NCI-H2107 treated with DMSO at 0.1 percent for 48 hours (cell line): ENCODE results near the gene PPP6R3.
"Not testable (repeated sequence)": the region's sequence is repeated elsewhere in the genome, so short reads cannot be mapped to it uniquely, and the experiment has no call there.

Source experiments
- DNase-seq: peaks from one replicate; lab custom pipeline; 2025; ENCODE audit not compliant: unreplicated experiment; lab: John Stamatoyannopoulos, UW

Gene PPP6R3

DNA sequence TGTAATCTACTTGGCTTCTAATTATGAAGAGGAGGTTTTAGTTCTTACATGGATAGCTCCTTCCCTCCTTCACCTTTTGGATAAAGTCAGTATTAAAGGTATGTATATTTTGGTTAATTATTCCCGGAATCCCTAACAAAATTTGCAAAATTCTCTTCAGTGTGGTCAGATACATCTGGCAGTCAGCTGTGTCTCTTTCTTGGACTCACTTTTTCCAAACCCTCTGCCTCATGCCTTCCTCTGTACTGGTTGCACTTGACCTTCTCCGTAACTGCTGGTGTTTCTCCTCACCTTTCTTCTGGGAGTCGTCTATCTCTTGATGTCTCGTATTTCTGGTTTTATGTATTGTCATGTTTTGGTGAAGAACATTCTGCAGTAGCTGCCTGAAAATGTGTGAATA lies 62.5 kb downstream of the PPP6R3 start:
- DNase-seq: no peak

DNA sequence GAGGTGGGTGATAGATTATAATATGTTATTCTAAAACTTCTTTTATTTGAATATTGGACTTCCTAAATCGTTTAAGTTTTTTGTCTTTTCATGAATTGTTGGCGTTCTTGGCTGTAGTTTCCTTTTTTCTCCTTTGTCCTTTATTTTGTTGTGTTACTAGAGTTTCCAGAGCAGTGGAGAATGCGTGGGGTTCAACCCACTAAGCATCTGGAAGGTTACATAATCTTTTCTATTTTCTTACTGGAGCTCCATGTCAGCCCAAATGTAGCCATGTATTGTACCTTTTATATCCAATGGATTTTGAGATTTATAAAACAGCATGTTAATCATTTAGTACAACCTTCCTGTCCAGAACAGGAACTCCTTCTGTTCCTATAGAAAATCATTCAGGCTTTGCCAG lies 63.2 kb downstream of the PPP6R3 start:
- DNase-seq: no peak

DNA sequence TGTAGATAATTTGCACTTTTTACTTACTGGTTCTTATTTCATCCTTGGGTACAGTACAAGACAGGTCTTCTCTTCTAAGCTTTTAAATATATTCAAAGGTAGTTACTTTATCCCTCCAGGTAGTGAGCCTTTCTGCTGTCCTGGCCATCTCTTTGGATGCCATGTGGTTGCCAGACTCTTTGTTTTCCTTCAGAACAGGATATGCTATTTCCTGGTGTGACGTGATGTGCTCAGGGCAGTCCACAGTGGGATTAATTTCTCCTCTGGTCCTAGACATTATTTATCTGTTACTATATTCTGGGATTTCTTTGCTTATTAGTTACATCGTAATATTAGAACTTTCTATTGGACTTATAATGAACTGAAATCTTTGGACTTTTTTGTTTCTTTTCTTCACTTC lies 63.7 kb downstream of the PPP6R3 start:
- no peak for DNase-seq

DNA sequence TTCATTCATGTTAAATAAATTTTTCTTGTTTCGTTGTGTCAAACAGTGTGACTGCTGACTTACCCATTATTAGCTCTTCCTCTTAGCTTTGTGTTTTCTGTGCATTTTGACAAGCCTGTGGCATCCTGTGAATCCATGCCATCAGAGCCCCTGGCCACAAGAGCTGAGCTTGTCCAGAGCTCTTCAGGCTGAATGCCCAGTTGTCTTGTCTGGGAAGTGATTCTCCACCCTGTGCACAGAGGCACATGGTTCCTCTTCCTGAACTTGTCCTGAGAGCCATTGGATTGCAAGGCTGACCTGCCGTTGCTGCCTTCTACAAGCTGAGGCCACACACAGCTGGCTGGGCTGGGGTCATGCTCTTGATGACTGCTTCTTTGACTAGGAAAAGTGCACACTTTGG lies 64.1 kb downstream of the PPP6R3 start:
- no peak for DNase-seq

DNA sequence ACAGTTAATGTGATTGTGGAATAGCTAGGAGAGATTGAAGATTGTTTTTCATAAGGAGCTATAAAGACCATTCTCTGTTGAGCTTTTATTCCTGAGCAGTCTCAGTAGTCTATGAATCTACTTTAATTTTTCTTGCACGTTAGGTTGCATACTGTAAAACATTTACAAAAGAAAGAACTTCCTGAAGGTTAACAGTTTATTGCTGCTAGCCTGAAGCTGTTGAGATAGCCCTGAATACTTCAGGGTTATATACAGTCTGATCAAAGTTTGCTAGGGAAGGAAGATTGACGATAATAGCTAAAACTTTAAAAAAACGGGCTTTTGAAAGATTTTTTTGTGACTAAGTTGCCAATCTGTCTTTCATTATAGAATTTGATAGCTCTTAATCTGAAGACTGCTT lies 64.8 kb downstream of the PPP6R3 start:
- DNase-seq: no peak

DNA sequence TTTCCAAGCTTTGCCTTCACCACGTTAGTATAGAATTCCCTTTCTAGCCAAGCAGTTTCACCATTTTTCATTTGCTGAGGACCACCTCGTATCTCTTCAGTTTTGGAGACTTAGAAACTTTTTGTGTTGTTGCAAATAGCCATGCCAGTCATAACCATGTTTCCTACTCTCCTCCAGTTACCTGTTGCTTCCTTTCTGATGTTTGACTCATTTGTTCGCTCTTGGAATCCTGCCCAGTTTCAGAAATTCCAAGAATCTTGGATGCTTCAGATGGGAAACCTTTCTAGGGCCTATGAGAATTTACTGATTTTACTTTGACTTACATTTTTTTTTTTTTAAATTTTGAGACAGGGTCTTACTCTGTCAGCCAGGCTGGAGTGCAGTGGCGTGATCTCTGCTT lies 65.4 kb downstream of the PPP6R3 start:
- no peak for DNase-seq

DNA sequence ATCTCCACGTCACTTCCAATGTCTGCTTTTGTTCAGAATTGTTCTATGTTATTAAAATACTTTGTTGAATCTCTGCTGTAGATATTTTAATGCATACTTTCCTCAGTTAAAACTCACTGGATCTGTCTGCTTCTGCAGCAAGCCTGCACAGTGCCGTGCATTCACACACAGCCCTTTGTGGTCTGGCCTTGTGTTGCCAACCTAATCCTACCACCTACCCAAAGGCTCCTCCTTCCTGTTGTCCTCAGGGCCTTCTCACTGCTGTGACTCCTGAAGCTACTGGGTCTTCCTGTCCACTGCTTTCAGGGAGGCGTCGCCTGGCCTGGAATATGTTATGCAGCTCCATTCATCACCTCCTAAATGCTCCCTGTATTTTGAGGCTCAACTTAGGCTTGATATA lies 67.0 kb downstream of the PPP6R3 start:
- no peak for DNase-seq

DNA sequence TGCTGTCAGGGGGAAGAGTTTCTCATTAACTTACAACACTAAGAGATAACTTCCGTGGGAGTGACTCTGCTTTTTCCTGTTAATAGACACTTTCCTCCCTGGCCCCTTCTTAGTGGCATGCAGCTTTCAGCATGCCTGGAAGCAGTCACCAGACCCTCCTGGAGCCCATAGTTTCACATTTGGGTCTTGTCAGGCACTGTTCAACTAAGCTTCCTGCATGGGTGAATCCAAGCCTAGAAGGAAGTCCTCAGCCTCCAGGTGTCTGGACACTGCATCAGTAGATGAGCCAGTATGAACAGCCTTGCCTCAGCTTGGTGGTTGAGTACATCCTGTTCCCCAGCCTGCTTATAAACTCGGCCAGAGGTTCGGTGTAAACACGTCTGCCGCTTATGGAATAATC lies 68.1 kb downstream of the PPP6R3 start:
- DNase-seq: no peak

DNA sequence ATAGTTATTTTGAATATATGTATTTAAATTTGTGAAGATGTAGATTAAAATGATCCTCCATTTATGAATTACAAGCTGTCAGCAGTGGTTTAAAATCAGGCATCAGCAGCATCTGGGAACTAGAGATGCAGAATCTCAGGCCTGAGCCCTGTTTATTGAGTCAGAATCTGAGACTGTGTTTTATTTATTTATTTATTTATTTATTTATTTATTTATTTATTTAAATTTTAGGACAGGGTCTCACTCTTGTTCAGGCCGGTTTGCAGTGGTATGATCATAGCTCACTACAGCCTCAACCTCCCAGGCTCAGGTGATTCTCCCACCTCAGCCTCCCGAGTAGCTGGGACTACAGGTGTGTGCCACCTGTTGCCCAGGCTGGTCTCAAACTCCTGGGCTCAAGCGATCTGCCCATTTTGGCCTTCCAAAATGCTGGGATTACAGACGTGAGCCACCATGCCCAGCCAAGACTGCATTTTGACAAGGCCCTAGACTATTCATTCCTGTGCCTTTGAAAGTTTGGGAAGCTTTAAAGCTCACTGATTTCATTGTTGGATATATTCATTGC lies 70.7 kb downstream of the PPP6R3 start:
- DNase-seq: no peak

DNA sequence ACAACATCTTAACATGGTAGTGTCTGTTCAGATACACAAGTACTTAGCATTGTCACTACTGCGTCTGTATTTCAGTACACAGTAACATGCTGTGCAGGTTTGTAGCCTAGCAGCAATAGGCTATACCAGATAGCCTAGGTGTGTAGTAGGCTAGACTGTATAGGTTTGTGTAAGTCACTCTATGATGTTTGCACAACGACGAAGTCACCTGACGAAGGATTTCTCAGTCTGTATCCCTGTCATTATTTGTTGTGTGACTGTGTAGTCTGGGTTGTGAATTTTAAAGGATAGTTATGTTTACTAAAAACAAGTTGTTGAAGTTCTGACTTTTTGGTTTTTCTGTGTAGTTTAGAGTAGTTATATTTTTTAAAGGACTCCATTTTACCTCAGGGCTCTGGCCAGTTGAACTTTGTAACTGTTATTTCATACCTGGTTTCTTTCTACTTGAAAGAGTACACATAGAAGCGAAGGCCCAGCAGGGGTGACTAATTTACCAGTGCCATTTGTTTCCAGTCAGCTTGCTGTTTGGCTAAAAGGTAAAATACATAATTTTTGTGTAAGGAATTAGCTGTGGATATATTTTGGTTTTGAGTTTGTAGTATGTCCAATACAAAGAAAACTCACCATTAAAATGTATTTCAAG lies 72.3 kb downstream of the PPP6R3 start:
- DNase-seq: no peak

DNA sequence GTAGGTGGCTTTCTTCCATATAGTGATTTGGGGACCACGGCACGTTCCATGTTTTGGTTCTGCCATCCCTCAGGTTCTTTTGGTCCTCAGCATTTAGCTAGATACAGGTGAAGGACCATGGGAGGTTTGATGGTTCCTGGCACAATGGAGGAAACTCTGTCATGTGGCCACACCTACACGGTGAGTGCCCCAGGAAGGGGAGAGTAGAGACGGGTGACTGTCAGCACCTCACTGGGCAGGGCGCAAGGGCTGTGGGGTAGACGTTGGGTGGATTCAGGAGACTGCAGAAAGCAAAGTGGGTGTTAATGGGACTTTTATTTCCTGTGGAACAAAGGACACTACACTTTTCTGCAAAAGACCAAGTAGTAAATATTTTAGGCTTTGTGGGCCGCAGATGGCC lies 73.4 kb downstream of the PPP6R3 start:
- DNase-seq: no peak

DNA sequence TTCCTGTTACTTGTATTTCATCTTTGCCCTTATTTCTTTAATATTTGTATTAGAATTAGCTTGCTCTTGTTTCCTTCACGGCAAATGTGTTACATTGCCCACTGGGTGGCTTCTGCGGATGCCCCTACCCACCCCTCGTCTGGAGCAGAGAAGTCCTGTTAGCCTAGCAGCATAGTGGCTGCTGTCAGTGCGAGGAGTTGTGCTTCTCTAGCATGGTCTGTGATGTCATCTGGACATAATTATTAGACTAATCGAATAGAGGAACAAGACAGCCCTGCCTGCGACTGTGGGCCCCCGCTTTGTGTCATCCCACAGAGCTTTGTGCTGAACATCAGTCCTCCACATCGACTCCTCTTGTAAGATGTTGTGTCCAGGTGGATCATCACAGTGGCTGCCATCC lies 74.5 kb downstream of the PPP6R3 start:
- no peak for DNase-seq

DNA sequence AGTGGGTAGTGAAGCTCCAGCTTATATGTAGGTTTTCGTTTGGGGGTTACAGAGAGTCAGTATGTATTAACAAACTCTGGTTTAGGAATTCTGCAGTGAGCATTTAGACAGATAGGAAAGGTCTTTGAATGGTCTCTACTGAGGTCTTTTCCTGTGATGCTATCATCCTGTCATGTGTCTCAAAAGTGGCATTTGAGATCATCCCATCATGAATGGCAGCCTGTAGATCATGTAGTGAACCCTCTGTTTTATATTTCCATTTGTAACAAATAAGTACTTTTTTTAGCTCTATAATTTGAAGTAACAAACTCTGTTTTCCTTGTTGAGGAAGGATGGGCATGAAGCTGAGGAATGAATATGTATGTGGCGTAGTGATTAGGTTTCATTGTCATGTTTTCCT lies 76.2 kb downstream of the PPP6R3 start:
- DNase-seq: no peak

DNA sequence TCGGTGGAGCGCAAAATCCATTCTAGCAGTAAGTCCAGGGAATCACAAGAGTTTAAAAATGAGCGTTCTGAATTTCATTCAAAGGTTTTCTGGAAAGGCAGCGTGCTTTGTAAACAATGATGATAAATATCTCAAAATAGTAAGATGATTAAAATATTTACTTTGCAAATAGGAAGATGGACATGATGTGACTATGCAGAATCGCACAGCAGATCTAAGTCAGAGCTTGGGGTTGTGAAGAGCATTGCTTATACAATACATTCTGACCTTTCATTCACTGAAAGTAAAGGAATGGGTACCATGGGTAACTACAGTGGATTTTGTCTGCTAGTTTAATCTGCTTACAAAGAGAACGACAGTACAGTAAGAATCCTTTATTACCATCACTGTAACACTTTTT lies 77.5 kb downstream of the PPP6R3 start:
- no peak for DNase-seq

DNA sequence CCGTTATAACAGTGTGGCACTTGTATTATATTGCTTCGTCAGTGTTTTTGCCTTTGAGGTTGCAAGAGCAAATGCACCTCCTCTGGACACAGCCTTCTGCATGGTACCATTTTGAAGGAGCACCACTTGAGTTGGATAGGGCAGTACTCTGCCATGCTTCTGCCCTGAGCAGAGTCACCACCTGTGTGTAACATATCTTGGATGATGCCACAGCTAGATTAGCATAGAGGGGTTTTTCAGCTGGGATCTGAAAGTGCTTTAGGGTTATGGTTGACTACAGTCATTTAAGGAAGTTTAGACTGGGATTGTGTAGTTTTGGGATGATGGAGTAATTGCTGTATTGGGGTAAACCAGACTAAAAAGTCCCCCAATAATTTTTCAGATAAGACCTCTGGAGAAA lies 78.8 kb downstream of the PPP6R3 start:
- DNase-seq: no peak

DNA sequence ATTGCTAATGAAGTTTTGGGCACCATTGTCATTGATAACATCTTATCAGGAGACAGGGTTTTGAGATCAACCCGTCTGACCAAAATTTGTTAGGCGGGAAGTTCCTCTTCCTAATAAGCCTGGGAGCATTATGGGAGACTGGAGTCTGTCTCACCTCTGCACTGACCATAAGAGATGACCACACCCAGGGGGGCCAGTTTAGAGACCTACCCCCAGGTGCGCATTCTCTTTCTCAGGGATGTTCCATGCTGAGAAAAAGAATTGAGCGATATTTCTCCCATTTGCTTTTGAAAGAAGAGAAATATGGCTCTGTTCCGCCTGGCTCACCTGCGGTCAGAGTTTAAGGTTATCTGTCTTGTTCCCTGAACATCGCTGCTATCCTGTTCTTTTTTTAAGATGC lies 80.0 kb downstream of the PPP6R3 start:
- DNase-seq: not testable (repeated sequence)

DNA sequence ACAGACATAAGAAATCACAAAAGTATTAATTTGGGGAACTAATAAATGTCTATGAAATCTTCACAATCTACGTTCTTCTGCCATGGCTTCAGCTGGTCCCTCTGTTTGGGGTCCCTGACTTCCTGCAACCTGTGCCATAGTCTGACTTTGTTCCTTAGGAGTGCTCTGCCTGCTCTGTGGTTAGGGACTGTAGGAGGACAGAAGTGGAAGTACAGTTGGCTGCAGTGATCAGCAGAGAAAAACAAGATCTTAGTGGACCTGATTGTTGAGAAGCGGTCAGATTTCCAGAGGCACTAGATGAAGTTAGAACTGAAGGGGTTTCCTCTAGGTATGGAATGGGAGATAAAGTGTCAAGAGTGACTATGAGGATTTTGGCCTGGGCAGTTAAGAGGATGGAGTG lies 80.6 kb downstream of the PPP6R3 start:
- no peak for DNase-seq

DNA sequence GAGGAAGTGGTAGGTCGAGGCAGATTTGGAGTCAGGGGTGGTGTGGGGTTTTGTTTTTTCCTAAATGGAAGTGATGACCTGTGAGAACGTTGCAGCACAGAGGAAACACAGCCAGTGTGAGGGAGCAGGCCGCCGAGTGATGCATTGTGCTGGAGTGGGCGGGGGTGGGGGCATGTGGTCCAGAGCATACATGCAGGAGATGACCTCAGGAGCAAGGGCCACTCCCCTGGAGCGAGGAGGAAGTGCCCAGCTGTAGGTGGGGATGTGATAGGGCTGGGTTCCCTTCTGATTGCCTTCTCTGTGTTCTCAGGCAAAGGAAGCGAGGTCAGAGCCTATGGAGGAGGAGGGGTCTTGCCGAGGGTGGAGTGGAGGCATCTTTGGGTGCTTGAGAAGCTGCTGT lies 81.4 kb downstream of the PPP6R3 start:
- no peak for DNase-seq

DNA sequence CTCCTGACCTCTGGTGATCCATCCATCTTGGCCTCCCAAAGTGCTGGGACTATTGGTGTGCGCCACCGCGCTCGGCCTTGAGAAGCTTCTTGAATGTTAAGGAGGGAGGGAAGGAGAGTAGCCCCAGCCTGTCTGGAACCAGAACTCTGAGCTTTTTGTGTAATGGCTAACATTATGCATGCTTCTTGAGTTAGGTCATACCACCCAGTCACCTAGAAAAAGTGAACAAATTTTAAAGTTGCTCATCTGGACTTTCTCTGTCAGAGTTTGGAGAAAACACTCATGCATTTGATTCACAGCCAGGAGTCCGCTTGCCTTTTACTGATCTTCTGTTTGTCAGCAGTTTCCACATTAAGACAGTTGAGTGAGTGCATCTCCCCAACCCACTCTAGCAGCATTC lies 82.1 kb downstream of the PPP6R3 start:
- no peak for DNase-seq

DNA sequence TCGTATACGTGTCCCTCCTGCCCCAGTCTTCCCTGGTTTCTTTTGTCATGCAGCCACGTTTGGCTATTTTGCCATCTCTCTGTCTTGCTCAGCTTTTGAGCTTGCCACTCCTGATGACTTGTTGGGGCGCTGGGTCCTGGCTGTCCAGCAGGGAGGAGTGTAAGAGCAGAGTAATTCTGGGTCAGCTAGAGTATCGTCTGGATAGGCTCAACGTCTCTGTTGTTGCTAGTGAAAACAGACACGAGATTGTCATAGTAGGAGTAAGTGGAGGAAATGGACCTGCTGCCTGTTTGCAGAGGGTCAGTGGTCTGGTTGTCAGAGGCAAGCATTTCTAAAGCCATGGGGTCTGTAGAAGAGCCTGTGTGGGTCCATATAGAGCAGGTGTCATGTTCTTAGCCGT lies 83.0 kb downstream of the PPP6R3 start:
- no peak for DNase-seq

DNA sequence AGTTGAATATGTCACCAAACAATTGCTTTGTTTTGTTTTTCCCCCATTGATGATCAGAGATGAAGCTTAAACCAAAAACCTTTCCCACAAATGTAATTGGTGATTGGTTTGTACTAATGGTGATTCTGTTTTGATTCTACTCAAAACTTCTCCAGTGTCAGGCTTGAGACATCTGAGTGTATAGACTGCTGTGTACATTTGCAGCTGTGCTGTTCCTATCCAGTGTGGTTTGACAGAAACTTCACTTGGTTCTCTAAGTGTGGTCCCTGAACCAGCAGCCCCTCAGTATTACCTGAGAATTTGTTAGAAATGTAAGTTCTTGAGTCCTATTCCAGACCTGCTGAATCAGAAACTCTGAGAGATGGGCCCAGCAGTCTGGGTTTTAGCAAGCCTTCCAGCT lies 84.8 kb downstream of the PPP6R3 start:
- DNase-seq: no peak

DNA sequence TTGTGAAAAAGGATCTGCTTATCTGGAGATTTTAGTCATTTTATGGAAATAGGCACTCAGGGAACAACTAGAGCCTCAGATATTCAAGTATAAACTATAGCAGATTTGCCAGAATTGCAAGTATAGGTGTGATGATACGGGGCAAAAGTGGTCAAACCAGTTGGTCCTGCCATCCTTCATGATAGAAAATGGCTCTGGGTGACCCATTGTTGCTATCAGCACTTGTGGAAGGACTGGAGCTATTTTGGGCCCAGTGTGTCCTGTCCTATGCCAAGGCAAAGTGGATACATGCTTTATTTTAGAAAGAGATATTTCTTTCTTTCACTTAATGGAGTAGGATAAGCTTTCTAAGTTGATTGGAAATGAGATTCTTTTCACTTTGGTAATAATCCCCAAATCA lies 85.2 kb downstream of the PPP6R3 start:
- no peak for DNase-seq

DNA sequence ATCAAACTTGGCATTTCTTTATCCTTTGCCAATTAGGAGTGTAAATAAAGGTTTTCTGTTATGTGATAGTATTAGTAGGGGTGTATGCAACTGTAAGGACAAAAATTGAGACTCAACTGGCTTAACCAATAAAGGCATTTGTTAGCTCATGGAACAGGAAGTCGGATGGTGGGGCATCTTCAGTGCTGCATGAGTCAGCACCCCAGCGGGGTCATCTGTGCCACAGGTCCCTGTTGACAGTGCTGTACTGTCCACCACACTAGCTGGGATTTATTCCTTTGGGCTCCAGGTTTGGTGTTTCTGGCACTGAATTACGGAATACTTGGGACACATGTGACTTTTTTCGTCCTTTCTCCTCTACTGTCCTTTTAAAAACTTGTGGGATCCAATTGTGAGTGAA lies 86.0 kb downstream of the PPP6R3 start:
- DNase-seq: no peak
